DOHH2 (cell line): ENCODE data around the gene FAM174B.

Source experiments
- H3F3A ChIP-seq: fragments of 200-600 bp; sonication (generic), shearing (Covaris generic); 2 replicates; pipeline ENCODE4 v1.6.0; 2016; ENCODE audit warnings: antibody characterized with exemption, mild to moderate bottlenecking; ENCODE audit not compliant: control insufficient read depth, insufficient read depth
- H3K27ac ChIP-seq: fragments of 200-600 bp; sonication (generic); 2 replicates; pipeline ENCODE4 v1.5.1; 2014; ENCODE audit warnings: low read depth, mild to moderate bottlenecking, low read length, moderate library complexity
- H3K27me3 ChIP-seq: fragments of 200-600 bp; sonication (generic); 2 replicates; pipeline ENCODE4 v1.6.1; 2014; ENCODE audit warnings: mild to moderate bottlenecking, low read length, mixed read lengths; ENCODE audit not compliant: control insufficient read depth
- H3K36me3 ChIP-seq: fragments of 200-600 bp; sonication (generic); 2 replicates; pipeline ENCODE4 v1.6.1; 2014; ENCODE audit warnings: mild to moderate bottlenecking, low read length, moderate library complexity, mixed read lengths; ENCODE audit not compliant: control insufficient read depth
- H3K4me1 ChIP-seq: fragments of 200-600 bp; sonication (generic); 2 replicates; pipeline ENCODE4 v1.6.1; 2014; ENCODE audit warnings: mild to moderate bottlenecking, low read length, mixed read lengths; ENCODE audit not compliant: control insufficient read depth
- H3K4me2 ChIP-seq: fragments of 200-600 bp; sonication (generic); 2 replicates; pipeline ENCODE4 v1.6.0; 2014; ENCODE audit warnings: mild to moderate bottlenecking, low read length, moderate library complexity
- H3K4me3 ChIP-seq: fragments of 200-600 bp; sonication (generic); 2 replicates; pipeline ENCODE4 v1.5.1; 2014; ENCODE audit warnings: mild to moderate bottlenecking, low read length, mixed read lengths
- H3K79me2 ChIP-seq: fragments of 200-600 bp; sonication (generic); 2 replicates; pipeline ENCODE4 v1.6.1; 2014; ENCODE audit warnings: mild to moderate bottlenecking, low read length, mixed read lengths; ENCODE audit not compliant: control insufficient read depth
- H3K9me2 ChIP-seq: fragments of 200-600 bp; sonication (generic); replicated peaks from 2 replicates; pipeline ENCODE4 v1.6.1; 2014; ENCODE audit warnings: mild to moderate bottlenecking, low read length, mixed read lengths; ENCODE audit not compliant: control insufficient read depth
- H3K9me3 ChIP-seq: fragments of 200-600 bp; sonication (generic); 2 replicates; pipeline ENCODE4 v1.6.1; 2014; ENCODE audit warnings: antibody characterized with exemption, low read length, mixed read lengths; ENCODE audit not compliant: control insufficient read depth, insufficient read depth
- H4K20me1 ChIP-seq: fragments of 200-600 bp; sonication (generic); 2 replicates; pipeline ENCODE4 v1.6.0; 2014; ENCODE audit warnings: low read depth, mild to moderate bottlenecking, antibody characterized with exemption, low read length, moderate library complexity; ENCODE audit not compliant: control insufficient read depth, insufficient read depth
- CTCF ChIP-seq: fragments of 200-600 bp; sonication (generic); IDR thresholded peaks from one replicate; pipeline ENCODE4 v1.5.1; 2014; ENCODE audit warnings: antibody characterized with exemption, mild to moderate bottlenecking, low read depth, low read length; ENCODE audit not compliant: poor library complexity, severe bottlenecking
- EZH2phosphoT487 ChIP-seq: fragments of 200-600 bp; sonication (generic); IDR thresholded peaks from 2 replicates; pipeline ENCODE4 v1.6.1; 2017; ENCODE audit warnings: borderline replicate concordance, mild to moderate bottlenecking, antibody characterized with exemption, low read length, moderate library complexity, mixed read lengths

FAM174B gene

GRCh38 chr15:92621972-92622533 lies 33.5 kb downstream of the FAM174B start:
- TF ChIP-seq CTCF (no peak), EZH2phosphoT487 (no peak)
- Histone ChIP-seq H3K36me3 (no peaks in the 10 kb centered on the region), H3K4me2 (no peak overlapping the region), H3K79me2 (no peaks in the 10 kb centered on the region), H4K20me1 (no peaks in the 10 kb centered on the region), H3K9me2 (no peaks in the 10 kb centered on the region), H3F3A (no peaks in the 10 kb centered on the region), H3K4me1 (no peaks in the 10 kb centered on the region), H3K9me3 (no peaks in the 10 kb centered on the region), H3K27me3 (0 out of 2 replicates have a peak, but pooled peaks cover 5% of the 10 kb centered on the region), H3K4me3 (no peak overlapping the region), H3K27ac (no peak overlapping the region)

- Histone ChIP-seq H4K20me1 (no peaks in the 10 kb centered on the region), H3K4me3 (no peak overlapping the region), H3K27ac (no peak overlapping the region), H3K4me2 (no peak overlapping the region), H3K79me2 (no peaks in the 10 kb centered on the region), H3K9me3 (no peaks in the 10 kb centered on the region), H3F3A (no peaks in the 10 kb centered on the region), H3K36me3 (no peaks in the 10 kb centered on the region), H3K27me3 (0 out of 2 replicates have a peak, but pooled peaks cover 5% of the 10 kb centered on the region), H3K4me1 (no peaks in the 10 kb centered on the region), H3K9me2 (no peaks in the 10 kb centered on the region)
- no peak for TF ChIP-seq EZH2phosphoT487
- no peak for TF ChIP-seq CTCF
These were observed 34.6 kb downstream of the FAM174B start for GRCh38 chr15:92620991-92621390.

- no peak for TF ChIP-seq EZH2phosphoT487
- no peak for TF ChIP-seq CTCF
- Histone ChIP-seq H3K27ac (no peak overlapping the region), H3F3A (no peaks in the 10 kb centered on the region)
These were observed 36.2 kb downstream of the FAM174B start for GRCh38 chr15:92619145-92620101.

More at GRCh38 chr15:92619145-92620101, 36.2 kb downstream of the FAM174B start:
- no peaks in the 10 kb centered on the region for H4K20me1 ChIP-seq
- H3K9me2 ChIP-seq = no peaks in the 10 kb centered on the region
- H3K36me3 ChIP-seq = no peaks in the 10 kb centered on the region
- H3K9me3 ChIP-seq = no peaks in the 10 kb centered on the region
- H3K4me3 ChIP-seq = no peak overlapping the region
- no peak overlapping the region for H3K4me2 ChIP-seq
- H3K79me2 ChIP-seq = no peaks in the 10 kb centered on the region
- no peaks in the 10 kb centered on the region for H3K4me1 ChIP-seq
- H3K27me3 ChIP-seq = no peaks in the 10 kb centered on the region
